Activated naive CD4-positive, alpha-beta T cell treated with anti-CD3 and anti-CD28 coated beads, Interleukin-2, amount 50 U/mL, for 16 hours (primary cell): ENCODE results near the gene FIBP.

Experiments
- DNase-seq: peaks from one replicate; pipeline ENCODE4 v3.0.0-alpha.2; 2020

FIBP gene

DNA sequence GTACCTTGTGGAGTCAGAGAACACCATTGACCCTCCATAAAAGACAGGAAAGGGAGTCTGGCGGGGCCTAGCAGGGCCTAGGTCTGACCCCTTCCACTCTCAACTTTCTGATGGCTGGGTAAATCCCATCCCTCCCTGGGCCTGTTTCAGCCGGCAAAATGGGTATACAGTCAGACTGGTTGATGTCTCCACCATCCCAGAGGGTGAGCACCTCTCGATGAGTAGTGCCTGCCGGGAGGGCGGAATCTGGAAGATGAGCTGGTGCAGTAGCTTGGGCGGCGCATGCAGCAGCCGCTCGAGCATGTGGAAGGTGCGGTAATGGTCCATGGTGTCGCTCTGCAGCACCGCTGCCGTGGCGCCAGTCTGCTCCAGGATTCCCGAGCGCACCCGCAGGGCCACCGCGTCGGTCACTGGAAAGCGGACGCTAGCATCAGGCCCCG lies 528 bp downstream of the FIBP start:
- peak; percentile 37 for DNase-seq

DNA sequence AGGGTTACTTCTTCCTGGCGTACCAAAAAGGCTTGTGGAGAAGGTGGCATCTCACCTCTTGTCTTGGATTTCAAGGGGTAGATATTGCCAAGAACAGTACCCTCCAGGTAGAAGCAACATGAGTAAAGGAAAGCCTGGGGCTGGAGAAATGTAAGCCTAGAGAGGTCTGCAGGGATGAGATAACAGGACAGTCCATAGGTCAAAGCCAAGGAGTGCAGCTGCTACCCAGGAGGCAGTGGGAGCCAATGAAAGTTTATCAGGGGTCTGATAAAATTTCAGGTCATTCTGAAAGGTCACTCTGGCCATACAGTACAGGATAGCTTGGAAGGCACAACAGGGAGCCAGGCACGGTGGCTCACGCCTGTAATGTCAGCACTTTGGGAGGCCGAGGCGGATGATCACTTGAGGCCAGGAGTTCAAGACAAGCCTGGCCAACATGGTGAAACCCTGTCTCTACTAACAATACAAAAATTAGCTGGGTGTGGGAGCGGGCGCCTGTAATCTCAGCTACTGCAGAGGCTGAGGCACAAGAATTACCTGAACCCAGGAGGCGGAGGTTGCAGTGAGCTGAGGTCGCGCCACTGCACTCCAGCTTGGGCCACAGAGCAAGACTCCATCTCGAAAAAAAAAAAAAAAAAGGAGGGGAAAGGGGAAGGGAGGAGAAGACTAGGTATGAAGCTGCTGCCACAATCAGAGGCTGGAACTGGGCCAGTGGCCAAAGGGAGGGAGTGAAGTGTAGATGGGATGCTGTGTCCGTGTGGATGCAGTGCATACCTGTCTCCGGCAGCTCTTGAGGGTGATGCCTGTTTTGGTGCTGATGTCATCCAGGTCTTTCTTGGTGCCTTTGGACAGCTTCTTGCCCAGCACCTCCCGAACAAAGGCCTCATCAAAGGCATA lies 1.2 kb downstream of the FIBP start:
- DNase-seq: no peak

DNA sequence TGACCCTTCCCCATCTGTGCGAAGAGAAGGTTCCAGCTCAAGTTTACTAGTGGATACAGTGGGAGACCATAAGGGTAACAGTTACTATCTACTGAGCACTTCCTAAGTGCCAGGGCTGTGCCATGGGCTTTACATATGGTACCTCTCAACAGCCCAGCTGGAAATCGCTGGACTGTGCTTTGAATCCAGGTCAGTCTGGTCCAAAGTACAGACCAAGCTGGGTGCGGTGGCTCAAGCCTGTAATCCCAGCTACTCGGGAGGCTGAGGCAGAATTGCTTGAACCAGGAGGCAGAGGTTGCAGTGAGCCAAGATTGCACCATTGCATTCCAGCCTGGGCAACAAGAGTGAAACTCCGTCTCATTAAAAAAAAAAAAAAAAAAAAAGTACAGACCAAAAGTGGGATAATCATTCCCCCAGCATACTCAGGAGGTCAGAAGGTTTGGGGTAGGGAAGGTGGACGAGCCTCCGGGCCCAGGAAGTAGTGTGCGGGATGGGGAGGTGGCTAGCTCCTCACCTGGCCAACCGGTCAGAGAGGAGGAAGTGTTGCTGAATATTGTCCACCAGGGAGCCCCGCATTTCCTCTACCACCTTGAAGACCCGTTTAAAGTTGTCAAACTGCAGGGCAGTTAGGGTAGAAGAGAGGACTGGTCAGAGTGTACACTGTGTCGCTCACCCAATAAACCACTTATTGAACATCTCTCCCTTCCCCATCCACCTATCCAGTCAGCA lies 2.3 kb downstream of the FIBP start:
- no peak for DNase-seq

DNA sequence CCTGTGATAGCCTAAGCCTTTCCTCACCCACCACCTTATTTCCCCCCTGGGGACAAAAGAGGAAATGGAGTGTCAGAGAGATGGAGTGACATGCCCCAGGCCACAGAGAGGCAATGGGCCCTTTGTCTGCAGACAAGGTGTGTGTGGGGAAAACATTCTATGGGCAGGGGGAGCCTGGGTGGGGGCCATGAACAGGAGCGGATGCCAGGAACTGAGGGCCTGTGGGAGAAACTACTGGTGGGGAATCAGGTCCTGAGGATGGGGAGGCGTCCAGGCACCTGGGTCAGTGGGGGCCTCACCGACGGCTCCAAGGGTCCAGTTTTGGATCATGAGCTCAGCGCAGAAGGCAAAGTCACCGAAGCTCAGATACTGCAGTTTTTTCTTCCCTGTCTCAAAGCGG lies 3.0 kb downstream of the FIBP start:
- no peak for DNase-seq

DNA sequence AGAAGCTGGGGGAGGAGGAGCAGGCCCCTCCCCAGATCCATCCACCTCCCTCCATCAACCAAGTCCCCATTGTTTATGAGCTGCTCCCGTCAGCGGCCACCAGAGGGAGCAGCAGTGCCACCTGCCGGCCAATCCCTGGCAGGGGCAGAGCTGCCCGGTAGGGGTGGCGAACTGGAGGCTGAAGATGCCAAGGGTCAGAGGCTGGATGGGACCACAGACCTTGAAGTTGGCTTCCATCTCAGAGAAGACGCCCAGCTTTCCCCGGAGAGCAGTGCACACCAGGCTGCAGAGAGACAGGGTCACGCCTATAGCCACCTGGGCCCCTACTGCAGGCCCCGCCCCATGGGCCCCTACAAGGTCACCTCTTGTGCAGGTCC lies 3.6 kb downstream of the FIBP start:
- peak; percentile 81 for DNase-seq

DNA sequence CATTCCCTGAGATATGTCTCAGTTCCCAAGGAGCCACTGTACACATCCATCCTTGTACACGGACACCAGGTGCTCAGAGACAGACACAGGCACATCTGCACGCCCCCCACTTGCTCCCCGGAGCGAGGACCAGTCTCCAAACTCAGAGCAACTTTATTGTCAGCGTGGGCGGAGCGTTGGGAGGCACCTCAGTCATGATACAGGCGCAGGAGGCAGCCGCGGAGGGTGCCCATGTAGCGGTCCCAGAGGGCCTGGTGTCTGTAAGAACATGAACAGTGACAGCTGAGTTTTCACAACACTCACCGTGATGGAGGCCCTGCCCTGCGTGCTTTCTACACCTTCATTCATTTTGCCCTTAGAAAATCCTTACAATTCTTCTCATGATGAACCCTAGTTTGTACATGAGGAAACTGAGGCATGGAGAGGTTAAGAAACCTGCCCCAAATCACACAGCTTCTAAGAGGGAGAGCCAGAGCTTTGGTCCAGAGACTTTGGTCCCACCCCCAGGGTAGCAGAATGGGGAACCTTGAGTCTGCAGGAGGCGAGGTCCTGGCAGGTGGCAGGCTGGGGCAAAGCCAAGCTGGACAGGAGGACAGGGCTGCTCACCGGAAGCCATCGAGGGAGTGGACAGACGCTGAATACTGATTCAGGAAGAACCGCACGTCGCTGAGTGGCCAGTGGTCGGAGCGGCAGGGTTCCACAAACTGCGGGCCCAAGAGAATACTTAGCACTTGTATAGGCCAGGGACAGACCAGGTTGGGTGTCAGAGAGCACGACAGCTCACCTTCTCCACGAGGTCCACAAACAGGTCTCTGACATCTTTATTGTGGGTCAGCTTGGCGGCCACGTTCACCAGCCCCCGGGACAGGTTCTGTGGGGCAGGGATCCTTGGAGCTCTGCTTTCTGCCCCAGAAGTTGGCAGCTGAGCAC lies 4.2 kb downstream of the FIBP start:
- DNase-seq: no peak

DNA sequence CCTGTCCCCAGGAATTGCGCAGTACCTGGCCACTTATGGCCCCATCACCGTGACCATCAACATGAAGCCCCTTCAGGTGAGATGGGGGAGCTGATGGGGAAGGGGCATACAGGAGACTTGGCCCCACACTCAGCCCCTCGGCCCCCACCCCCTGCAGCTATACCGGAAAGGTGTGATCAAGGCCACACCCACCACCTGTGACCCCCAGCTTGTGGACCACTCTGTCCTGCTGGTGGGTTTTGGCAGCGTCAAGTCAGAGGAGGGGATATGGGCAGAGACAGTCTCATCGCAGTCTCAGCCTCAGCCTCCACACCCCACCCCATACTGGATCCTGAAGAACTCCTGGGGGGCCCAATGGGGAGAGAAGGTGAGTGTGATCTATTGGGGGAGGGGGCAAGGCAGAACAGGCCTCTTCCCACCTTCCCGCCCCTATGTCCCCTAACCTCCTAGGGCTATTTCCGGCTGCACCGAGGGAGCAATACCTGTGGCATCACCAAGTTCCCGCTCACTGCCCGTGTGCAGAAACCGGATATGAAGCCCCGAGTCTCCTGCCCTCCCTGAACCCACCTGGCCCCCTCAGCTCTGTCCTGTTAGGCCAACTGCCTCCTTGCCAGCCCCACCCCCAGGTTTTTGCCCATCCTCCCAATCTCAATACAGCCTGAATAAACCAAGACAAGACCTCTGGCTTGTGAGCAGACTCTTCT lies 5.1 kb downstream of the FIBP start:
- DNase-seq: no peak

DNA sequence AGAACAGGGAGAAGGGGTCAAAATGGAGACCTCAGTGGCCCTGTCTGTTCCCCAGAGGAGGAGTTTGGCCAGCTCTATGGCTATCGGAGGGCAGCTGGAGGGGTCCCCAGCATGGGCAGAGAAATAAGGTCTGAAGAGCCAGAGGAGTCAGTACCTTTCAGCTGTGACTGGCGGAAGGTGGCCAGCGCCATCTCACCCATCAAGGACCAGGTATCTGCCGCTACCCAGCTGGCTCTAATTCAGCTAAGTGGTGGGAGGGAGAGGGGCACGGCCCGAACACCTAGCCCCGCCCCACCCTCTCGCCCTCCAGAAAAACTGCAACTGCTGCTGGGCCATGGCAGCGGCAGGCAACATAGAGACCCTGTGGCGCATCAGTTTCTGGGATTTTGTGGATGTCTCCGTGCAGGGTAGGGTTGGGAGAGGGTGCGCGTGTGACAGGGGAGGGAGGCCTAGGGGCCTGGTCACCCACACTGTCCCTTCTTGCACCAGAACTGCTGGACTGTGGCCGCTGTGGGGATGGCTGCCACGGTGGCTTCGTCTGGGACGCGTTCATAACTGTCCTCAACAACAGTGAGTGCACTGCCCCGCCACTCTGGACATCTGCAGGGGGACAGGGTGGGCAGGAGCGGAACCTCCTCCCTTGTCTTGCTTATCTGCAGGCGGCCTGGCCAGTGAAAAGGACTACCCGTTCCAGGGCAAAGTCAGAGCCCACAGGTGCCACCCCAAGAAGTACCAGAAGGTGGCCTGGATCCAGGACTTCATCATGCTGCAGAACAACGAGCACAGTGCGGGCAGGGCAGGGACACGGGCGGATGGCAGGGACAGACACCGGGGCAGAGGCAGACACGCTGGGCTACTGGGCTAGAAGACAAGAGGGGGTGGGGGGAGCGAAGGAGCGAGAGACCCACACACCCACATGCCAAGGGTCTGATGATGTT lies 5.9 kb downstream of the FIBP start:
- DNase-seq: no peak

DNA sequence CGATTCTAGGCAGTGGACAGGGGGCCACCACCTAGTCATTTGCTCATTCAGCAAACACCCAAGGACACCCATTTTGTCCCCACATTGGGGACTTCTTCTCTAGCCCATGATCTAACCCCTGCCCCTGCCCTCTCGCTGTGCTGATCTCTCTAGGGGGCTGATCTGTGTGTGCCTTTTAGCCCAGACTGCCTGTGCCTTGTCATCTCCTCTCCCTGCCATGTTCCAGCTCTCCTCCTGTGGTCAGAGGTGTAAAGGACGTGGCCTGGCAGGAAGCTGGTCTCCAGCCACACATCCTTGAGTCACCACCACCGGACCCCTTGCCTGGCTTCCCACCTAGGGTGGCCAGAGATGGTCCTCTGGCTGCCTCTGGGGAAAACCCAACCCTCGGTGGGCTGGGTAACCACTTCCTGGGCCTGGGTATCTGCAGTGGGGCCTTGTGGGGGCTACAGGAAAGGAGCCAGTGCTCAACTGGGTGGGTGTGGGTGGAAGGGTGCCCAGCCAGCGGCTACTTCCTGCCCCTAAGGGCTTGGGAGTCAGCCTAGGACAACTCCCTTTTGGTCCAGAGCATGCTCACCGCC lies 7.3 kb downstream of the FIBP start:
- no peak for DNase-seq

DNA sequence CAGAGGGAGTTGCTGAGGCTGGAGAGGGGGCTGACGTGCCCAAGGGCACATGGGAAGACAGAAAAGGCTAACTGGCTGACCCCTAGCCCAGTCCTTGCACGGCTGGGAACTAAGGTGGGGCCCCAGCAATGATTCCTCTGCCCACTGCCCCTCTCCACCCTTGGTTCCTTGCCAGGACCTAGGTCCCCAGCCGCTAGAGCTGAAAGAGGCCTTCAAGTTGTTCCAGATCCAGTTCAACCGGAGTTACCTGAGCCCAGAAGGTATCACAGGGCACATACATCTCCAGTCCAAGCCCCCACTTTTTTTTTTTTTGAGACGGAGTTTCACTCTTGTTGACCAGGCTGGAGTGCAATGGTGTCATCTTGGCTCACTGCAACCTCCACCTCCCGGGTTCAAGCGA lies 8.2 kb downstream of the FIBP start:
- DNase-seq: no peak

DNA sequence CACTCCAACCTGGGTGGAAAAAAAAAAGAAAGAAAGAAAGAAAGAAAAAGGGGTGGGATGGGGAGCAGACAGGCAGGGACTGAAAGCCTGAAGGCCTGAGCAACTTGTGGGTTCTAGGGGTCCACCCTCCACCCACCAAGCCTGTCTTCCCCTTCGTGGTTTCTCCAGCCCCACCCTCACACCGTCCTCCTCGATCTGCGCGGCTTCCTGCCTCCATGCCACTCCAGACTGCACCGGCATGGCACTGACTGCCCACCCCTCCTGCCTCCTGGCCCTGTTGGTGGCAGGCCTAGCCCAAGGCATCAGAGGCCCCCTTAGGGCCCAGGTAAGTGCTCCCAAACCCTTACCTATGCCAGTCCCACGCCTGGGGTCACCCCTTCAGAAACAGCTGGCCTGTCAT lies 8.7 kb downstream of the FIBP start, which contains the start of gene CTSW:
TSS of gene CTSW (plus strand) at position 221 of the 400 bp plus-strand sequence. CDS start at position 239, 18 bp downstream.
- no peak for DNase-seq

DNA sequence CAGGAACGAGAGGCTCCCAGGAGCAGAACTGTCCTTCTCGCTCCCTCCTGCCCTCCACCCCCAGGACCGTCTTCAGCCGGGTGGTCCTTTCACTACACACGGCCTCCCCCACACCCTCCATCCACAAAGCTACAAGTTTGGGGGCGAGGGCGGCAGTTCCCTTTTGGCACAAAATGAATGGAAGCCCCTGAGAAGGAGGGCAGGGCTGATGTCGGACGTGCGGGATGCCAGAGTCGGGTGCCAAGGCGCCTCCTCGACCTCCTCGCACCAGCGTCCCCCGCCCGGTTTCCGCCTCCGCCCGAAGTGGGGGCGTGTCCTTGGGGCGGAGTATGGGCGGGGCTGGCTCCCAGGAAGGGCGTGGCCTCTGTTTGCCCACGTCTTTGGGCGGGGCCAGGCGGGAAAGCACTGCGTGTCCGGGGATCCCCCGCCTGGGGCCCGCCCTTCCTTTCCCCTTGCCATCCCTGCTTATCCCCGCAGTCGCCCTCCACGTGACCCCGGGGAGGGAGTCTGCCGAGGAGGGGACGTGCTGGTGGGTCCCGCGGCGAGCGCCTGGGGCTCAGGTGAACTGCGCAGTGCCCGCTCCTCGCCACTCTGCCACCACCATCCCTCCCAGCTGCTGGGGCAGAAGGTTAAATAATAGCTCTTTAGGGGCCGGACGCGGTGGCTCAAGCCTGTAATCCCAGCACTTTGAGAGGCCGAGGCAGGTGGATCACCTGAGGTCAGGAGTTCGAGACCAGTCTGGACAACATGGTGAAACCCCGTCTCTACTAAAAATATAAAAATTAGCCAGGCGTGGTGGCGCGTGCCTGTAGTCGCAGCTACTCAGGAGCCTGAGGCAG lies 14.7 kb downstream of the FIBP start:
- peak; percentile 92 for DNase-seq

DNA sequence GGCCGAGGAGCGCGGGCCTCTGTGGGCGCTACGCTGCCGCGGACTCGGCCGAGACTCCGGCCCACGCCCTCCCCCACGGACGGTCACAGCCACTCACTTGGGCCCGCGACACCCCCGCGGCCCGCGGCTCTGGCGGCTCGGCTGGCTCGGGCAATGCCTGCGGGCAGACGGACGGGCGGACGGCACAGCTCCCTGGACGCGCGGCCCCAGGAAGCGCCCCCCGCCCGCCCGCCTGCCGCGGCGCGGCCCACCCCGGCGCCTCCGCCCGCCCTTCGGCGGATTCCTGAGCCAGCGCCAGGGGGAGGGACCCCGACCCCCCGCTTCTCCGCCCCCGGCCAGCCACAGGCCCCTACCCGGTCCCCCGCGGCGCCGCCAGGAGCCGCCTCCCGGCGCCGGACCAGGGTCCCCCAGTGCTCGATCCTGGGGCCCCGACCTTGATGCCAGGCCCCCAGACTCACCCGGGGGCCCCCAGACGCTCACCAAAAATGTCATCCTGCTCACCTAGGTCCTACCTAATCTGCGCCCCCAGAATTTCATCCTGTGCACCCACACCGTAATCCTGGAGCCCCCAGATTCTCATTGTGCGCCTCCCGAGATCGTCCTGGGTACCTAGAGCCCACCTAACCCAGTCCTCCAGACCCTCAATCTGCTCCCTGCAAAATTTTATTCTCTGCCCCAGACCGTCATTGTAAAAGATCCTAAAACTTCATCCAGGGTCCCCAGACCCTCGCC lies 15.5 kb downstream of the FIBP start, which contains the start of gene EFEMP2:
TSS of gene EFEMP2 (minus strand) at position 215 of the 732 bp plus-strand sequence. CDS start 446 bp downstream, outside the sequence.
- no peak for DNase-seq

DNA sequence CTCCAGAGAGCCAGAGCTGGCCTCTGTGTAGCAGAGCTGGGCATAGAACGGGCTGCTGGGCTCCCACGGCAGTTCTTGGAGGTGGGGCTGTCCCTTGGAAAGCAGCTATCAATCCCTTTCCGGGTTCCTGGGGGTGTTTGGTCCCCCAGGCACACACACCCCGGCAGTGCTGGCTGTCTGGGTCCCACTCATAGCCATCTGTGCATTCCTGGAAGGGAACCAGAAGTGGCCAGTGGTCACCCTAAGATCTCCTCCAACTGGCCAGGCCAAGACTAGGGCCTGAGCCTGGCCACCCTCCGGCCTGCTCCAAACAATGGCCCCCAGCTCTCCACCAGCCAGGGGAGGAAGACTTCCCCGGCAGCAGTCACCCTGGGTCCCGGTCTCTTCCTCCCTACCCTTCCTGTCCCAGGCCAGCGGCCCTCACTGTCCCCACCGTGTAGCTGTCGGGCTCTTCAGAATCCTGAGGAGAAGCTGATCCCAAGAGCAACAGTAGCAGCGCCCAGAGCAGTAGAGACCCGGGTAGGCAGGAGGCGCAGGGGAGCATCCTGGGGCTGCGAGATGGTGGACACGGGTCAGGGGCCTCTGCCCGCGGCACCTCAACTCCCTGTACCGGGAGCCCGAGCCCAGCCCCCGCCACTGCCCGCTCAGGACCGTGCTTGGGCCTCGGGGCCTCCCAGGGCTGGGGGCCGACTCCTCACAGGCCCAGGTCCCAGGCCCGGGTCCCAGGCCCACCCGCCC lies 16.3 kb downstream of the FIBP start:
- no peak for DNase-seq

DNA sequence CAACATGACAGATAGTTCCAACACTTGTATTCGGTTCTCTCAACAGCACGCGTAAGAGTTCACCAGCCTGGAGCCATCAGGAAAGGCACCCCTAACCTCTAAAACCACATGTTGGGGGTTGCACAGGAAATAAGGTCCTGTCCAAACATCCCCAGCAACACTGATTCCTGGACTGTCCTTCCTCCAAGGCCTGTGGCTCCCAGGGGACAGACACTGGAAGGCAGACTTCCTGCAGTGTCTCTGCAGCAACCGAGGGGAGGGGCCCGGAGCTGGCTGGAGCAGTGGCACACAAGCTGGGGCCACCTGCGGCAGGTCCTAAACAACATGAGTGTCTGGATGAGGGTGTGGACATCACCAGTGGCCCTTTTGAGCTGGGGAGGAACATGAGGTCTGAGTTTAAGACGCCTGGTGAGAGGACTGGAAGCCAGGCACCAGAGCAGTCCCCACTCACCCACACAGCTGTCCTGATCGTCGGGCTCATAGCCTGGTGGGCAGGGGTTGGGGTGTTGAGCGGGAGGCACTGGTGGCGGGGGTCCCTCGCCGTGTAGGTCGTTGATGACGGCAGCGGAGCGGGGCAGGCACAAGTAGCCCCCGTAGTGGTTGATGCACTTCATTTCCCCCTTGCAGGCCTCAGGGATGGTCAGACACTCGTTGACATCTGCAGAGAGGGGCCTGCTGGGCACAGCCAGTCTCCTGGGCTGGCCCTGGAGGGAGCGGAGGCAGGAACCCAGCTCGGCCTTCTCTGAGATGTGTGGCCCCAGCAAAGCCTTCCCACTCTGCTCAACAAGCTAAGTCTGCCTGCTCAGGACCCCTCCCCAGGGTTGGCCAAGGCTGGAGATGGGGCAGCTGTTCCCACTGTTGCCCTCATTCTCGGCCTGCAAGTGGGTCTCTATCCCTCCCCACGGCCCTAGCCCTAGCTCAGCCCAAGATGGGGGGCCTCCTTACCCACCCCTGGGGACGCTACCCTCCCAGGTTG lies 17.3 kb downstream of the FIBP start:
- no peak for DNase-seq

DNA sequence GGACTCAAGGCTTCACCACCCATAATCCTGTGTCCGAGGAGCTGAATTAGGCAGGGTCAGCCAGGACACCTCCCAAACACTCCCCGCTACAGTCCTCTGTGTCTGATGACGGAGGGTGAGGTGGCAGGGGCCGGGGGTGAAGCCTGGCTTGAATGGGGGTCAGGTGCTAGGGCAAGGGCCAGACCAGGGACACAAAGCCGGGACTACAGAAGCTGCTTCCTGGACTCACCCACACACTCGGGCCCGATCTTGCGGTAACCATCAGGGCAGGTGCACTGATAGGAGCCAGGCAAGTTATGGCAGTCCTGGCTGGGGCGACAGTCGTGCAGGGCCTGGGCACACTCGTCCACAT lies 18.0 kb downstream of the FIBP start:
- DNase-seq: no peak
